Mesothelial cell of epicardium (in vitro differentiated cells): ENCODE data around the gene BMI1. TPM values are rescaled to one million over a fixed set of nuclear protein-coding genes. Genes with fewer than 3 reads are reported as not detected.

Experiments
- DNase-seq, 2 experiments: peaks; one replicate each; pipeline ENCODE4 v3.0.0; 2021; ENCODE audit warnings: low spot score in 2 of 2; ENCODE audit not compliant: unreplicated experiment in 2 of 2
- H3K27ac Mint-ChIP-seq: 2 replicates; pipeline ENCODE4 v1.8.0; 2021; ENCODE audit warnings: mixed read lengths
- H3K27me3 Mint-ChIP-seq: 2 replicates; pipeline ENCODE4 v1.8.0; 2021; ENCODE audit warnings: low read depth, mixed read lengths
- H3K36me3 Mint-ChIP-seq: 2 replicates; pipeline ENCODE4 v1.8.0; 2021; ENCODE audit warnings: mixed read lengths
- H3K4me1 Mint-ChIP-seq: 2 replicates; pipeline ENCODE4 v1.8.0; 2021; ENCODE audit warnings: mixed read lengths
- H3K4me3 Mint-ChIP-seq: 2 replicates; pipeline ENCODE4 v1.8.0; 2021; ENCODE audit warnings: mild to moderate bottlenecking, moderate library complexity, mixed read lengths
- H3K9me3 Mint-ChIP-seq: 2 replicates; pipeline ENCODE4 v1.8.0; 2021; ENCODE audit warnings: mixed read lengths
- CTCF ChIP-seq: fragments of 200-600 bp; sonication (generic); IDR thresholded peaks from one replicate; pipeline ENCODE4 v1.5.0; 2021; ENCODE audit warnings: antibody characterized with exemption; ENCODE audit not compliant: unreplicated experiment
- total RNA-seq: library from RNA; stranded (reverse); gene quantifications from 3 replicates; pipeline ENCODE4 v1.2.1, GENCODE V29; 2021

BMI1 gene
- total RNA-seq, 1 donor from 2014 or later: 45.2 TPM

DNA sequence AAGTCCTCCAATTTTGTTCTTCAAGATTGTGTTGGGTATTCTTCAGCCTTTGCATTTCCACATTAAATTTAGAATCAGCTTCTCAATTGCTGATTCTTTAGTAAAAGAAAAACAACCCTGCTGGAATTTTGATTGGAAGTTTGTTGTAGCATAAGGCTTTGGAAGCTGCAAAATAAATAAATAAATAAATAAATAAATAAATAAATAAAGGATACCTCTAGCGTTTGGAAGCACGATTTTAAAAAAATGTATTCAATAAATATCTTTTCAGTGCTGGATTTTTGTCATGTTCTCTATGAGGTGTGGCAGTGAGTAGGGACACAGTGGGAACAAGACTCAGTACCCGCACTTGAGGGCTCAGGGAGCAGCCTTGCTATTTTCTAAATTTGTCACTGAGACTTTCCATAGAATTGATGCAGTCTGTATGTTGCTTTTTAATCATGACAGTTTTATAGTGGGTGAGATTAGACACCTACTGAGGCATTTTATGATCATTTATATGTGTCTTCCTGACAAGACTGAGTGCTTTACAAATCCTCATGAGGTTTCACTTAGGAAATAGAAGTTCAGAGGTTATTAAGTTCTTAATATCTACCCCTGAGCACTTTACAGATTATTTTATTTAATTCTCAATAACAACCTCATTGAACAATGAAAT lies 27.0 kb upstream of the BMI1 start:
- Mint-ChIP-seq H3K36me3 (no peaks in the 10 kb centered on the region), H3K9me3 (peaks cover 8% of the 10 kb centered on the region), H3K4me3 (no peak overlapping the region), H3K27ac (no peak overlapping the region), H3K4me1 (no peaks in the 10 kb centered on the region), H3K27me3 (peaks cover 30% of the 10 kb centered on the region)
- no peak for TF ChIP-seq CTCF
- no peak for DNase-seq

DNA sequence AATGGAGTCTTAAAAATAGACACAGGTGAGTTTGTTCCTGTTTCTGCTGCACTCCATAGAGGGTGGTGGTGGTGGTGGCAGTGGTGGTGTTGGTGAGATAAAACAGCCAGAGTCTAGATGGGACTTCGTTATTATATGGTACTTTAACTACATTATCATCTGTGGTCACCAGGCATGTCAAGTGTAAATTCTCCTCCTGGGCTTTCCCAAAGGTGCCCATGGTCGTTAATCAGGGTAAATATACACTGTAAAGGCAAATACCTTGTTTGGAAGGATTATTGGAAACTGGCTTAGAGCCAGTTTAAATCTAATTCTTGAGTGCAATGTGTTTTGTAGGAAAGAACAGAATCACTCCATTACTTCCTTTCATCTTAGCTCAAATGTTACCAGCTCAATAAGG lies 26.2 kb upstream of the BMI1 start:
- Mint-ChIP-seq H3K4me1 (no peaks in the 10 kb centered on the region), H3K27ac (no peak overlapping the region), H3K36me3 (no peaks in the 10 kb centered on the region), H3K9me3 (peaks cover 8% of the 10 kb centered on the region), H3K4me3 (no peak overlapping the region), H3K27me3 (peaks cover 29% of the 10 kb centered on the region)
- no peak for TF ChIP-seq CTCF
- no peak for DNase-seq

- no peaks in the 10 kb centered on the region for H3K36me3 Mint-ChIP-seq
- H3K4me3 Mint-ChIP-seq: no peak overlapping the region
- no peak for DNase-seq
- no peaks in the 10 kb centered on the region for H3K9me3 Mint-ChIP-seq
- no peak overlapping the region for H3K27ac Mint-ChIP-seq
- no peak for TF ChIP-seq CTCF
- peaks cover 22% of the 10 kb centered on the region for H3K27me3 Mint-ChIP-seq
- H3K4me1 Mint-ChIP-seq: no peaks in the 10 kb centered on the region
Measured at GRCh38 chr10:22301193-22301592, 19.7 kb upstream of the BMI1 start.

DNA sequence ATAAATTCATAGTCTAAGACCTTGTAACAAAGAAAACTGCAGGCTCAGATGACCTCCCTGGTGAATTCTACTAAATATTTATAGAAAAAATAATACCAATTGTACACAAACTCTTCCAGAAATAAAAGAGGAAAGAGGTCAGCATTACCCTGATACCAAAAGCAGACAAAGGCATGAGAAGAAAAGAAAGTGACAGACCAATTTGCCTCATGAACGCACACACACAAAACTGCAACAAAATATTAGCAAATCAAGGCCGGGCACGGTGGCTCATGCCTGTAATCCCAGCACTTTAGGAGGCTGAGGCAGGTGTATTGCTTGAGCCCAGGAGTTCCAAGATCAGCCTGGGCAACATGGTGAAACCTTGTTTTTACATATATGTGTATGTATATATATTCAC lies 17.4 kb upstream of the BMI1 start:
- TF ChIP-seq CTCF: no peak
- Mint-ChIP-seq H3K4me1 (no peaks in the 10 kb centered on the region), H3K36me3 (no peaks in the 10 kb centered on the region), H3K27me3 (peaks cover 5% of the 10 kb centered on the region), H3K27ac (no peak overlapping the region), H3K9me3 (no peaks in the 10 kb centered on the region), H3K4me3 (no peak overlapping the region)
- no peak for DNase-seq

GRCh38 chr10:22305721-22306120 lies 15.2 kb upstream of the BMI1 start:
- no peak for TF ChIP-seq CTCF
- H3K4me1 Mint-ChIP-seq: no peaks in the 10 kb centered on the region
- H3K4me3 Mint-ChIP-seq: no peak overlapping the region
- no peaks in the 10 kb centered on the region for H3K9me3 Mint-ChIP-seq
- no peaks in the 10 kb centered on the region for H3K36me3 Mint-ChIP-seq
- H3K27ac Mint-ChIP-seq: no peak overlapping the region
- peaks cover 2% of the 10 kb centered on the region for H3K27me3 Mint-ChIP-seq
- DNase-seq: no peak

- Mint-ChIP-seq H3K36me3 (no peaks in the 10 kb centered on the region), H3K9me3 (no peaks in the 10 kb centered on the region), H3K27me3 (peaks cover 11% of the 10 kb centered on the region), H3K27ac (no peak overlapping the region), H3K4me1 (no peaks in the 10 kb centered on the region), H3K4me3 (no peak overlapping the region)
- no peak for DNase-seq
- TF ChIP-seq CTCF: no peak
Measured at GRCh38 chr10:22308390-22308789, 12.5 kb upstream of the BMI1 start.
